ENCODE data around the gene FOXJ3. TPM values are rescaled to one million over a fixed set of nuclear protein-coding genes. Genes with fewer than 3 reads are reported as not detected.

Gene FOXJ3
- total RNA-seq, 4 donors from 2014 or later = 31.2 to 88.4 (median 81.5) TPM

DNA sequence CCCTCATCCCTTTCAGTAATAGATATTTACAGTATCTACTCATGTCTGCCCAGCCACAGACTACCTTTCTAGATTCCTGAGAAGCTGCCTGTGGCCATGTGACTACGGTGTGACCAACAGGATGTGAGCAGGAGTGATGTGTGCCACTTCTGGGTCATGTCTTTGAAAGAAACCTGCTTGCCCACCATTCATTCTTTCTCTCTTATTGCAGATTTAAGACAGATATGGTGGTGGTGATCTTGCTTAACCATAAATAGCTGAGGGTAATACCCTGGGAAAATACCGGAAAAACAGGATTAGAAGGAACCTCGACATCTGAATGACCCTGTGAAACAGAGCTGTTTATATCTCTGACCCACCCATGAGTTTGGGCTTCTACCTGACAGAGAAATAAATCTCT, 128.9 kb downstream of the FOXJ3 start:
- TF ChIP-seq, protein P1, sequence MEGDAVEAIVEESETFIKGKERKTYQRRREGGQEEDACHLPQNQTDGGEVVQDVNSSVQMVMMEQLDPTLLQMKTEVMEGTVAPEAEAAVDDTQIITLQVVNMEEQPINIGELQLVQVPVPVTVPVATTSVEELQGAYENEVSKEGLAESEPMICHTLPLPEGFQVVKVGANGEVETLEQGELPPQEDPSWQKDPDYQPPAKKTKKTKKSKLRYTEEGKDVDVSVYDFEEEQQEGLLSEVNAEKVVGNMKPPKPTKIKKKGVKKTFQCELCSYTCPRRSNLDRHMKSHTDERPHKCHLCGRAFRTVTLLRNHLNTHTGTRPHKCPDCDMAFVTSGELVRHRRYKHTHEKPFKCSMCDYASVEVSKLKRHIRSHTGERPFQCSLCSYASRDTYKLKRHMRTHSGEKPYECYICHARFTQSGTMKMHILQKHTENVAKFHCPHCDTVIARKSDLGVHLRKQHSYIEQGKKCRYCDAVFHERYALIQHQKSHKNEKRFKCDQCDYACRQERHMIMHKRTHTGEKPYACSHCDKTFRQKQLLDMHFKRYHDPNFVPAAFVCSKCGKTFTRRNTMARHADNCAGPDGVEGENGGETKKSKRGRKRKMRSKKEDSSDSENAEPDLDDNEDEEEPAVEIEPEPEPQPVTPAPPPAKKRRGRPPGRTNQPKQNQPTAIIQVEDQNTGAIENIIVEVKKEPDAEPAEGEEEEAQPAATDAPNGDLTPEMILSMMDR (IDR thresholded peaks at IDR 0.05) = no peak
- no peak for TF ChIP-seq POLR2A (IDR thresholded peaks at IDR 0.05)
- Histone ChIP-seq H3K36me3 (no peaks in the 10 kb centered on the region), H3K27ac (no peak overlapping the region), H3K9me3 (peaks cover 0 to 14% of the 10 kb centered on the region in 2 donors), H3K27me3 (no peaks in the 10 kb centered on the region), H3K4me3 (no peak overlapping the region), H3K4me1 (no peaks in the 10 kb centered on the region)
- no peak for DNase-seq
- intact Hi-C loops (cut with DNase I; ENCODE audit: low total_unique reads) = no loop called here

DNA sequence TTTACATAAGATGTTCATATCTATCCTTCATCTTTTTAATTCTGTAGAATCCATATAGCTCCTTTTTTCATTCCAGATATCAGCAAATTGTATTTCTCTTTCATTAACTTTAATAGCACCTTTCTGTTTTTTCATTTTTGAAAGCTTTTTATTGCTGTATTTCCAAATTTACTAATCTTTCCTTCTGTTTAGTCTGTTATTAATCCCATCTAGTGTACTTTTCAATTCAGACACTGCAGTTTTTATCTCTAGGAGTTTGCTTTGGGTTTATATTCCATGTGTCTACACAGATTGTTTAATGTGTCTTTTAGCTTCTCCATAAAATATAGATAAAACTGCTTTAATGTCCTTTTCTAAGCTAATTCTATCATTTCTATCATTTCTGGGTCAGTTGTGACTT, 133.0 kb downstream of the FOXJ3 start:
- Histone ChIP-seq H3K27me3 (no peaks in the 10 kb centered on the region), H3K4me3 (no peak overlapping the region), H3K36me3 (no peaks in the 10 kb centered on the region), H3K9me3 (peaks cover 0 to 14% of the 10 kb centered on the region in 2 donors), H3K4me1 (no peaks in the 10 kb centered on the region), H3K27ac (no peak overlapping the region)
- TF ChIP-seq, protein P1 (IDR thresholded peaks at IDR 0.05) = no peak
- no peak for TF ChIP-seq POLR2A (IDR thresholded peaks at IDR 0.05)
- intact Hi-C loops (cut with DNase I; ENCODE audit: low total_unique reads) = no loop called here
- no peak for DNase-seq

DNA sequence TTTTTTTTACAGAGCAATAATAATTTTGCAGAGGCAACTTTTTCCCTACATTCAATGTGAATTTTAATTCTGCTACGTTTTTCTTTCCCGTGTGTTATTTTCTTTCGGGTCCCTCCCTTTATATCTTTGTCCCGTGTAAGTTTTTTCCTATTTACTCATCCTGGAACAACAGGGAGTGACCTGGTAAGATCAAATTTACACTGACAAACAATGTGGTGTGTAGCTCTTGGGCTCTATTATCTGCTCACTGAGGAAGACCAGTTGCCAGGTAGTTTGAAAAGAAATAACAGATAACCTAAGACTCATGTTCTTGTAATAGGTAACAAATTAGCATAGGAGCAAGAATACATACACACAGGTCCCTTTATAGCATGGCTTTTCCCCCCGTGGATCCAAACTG, 136.8 kb downstream of the FOXJ3 start:
- intact Hi-C loops (cut with DNase I; ENCODE audit: low total_unique reads) = no loop called here
- no peak overlapping the region for H3K4me3 ChIP-seq
- H3K4me1 ChIP-seq = no peaks in the 10 kb centered on the region
- H3K27ac ChIP-seq = no peak overlapping the region
- no peak for DNase-seq
- no peaks in the 10 kb centered on the region for H3K27me3 ChIP-seq
- H3K36me3 ChIP-seq = no peaks in the 10 kb centered on the region
- no peak for TF ChIP-seq POLR2A (IDR thresholded peaks at IDR 0.05)
- TF ChIP-seq, protein P1 (IDR thresholded peaks at IDR 0.05) = no peak
- peaks cover 0 to 12% of the 10 kb centered on the region in 2 donors for H3K9me3 ChIP-seq

DNA sequence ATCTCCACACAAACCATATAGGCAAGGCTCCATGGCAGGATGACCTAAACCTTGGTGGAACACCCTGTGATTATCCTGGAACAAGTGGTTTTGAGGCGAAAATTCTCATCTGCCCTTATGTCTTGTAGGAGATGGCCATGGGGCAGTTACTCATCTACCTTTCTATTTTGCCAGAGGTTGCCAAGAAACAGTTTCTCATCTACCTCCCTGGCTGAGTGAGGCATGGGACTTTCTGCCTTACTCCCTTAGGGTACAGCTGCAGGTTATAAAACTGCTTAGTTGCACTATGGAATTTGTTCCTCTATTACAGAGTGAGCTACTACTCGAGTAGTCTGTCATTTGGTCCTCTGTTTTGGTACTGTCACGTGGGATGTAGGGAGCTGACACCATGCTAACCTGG, 139.2 kb downstream of the FOXJ3 start:
- H3K4me3 ChIP-seq = no peak overlapping the region
- no peak overlapping the region for H3K27ac ChIP-seq
- H3K36me3 ChIP-seq = no peaks in the 10 kb centered on the region
- TF ChIP-seq POLR2A (IDR thresholded peaks at IDR 0.05) = no peak
- TF ChIP-seq, protein P1 (IDR thresholded peaks at IDR 0.05) = no peak
- H3K9me3 ChIP-seq = no peaks in the 10 kb centered on the region
- no peak for DNase-seq
- intact Hi-C loops (cut with DNase I; ENCODE audit: low total_unique reads) = no loop called here
- H3K4me1 ChIP-seq = no peaks in the 10 kb centered on the region
- H3K27me3 ChIP-seq = no peaks in the 10 kb centered on the region

DNA sequence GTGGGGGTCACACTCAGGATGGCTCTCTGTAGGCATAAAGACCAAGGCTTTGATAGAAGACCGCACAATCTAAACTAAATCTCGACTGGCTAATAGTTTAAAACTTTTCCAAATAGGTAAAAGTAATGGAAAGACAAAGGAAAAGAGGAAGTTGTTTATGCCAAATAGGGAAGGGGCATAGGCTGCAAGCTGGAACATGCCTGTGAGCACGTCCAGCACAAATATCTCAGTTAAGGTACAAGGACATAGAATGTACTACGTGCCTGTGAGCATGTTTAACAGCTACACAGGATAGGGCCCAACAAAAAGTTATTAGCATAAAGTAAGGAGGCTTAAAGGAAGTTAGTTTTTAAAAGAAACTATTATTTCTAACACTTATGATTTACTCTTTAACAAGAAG, 142.9 kb downstream of the FOXJ3 start:
- TF ChIP-seq POLR2A (IDR thresholded peaks at IDR 0.05) = no peak
- TF ChIP-seq, protein P1 (IDR thresholded peaks at IDR 0.05) = no peak
- H3K36me3 ChIP-seq = no peaks in the 10 kb centered on the region
- no peak for DNase-seq
- no peaks in the 10 kb centered on the region for H3K4me1 ChIP-seq
- H3K9me3 ChIP-seq = no peaks in the 10 kb centered on the region
- H3K27me3 ChIP-seq = no peaks in the 10 kb centered on the region
- H3K4me3 ChIP-seq = no peak overlapping the region
- intact Hi-C loops (cut with DNase I; ENCODE audit: low total_unique reads) = no loop called here
- H3K27ac ChIP-seq = no peak overlapping the region

All from uterus (tissue), 4 donors.